ENCODE measurements around the gene MRTFA.

DNA sequence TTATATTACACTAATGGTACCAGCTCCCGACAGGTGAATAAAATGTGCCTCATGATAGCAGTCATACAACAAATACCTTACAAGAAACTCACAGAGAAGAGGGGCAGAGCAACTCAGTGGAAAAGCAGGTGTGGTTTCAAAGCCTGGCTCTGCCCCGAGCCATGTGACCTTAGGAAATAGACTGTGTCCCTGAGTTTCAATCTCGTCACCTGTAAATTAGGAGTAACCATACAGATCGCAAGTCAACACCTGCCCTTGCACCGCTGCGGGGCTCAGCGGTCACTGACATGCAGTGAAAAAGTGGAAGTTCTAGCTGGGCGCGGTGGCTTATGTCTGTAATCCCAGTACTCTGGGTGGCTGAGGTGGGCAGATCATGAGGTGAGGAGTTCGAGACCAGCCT is 11.9 kb upstream of the MRTFA start:
- TF ChIP-seq, protein P1, sequence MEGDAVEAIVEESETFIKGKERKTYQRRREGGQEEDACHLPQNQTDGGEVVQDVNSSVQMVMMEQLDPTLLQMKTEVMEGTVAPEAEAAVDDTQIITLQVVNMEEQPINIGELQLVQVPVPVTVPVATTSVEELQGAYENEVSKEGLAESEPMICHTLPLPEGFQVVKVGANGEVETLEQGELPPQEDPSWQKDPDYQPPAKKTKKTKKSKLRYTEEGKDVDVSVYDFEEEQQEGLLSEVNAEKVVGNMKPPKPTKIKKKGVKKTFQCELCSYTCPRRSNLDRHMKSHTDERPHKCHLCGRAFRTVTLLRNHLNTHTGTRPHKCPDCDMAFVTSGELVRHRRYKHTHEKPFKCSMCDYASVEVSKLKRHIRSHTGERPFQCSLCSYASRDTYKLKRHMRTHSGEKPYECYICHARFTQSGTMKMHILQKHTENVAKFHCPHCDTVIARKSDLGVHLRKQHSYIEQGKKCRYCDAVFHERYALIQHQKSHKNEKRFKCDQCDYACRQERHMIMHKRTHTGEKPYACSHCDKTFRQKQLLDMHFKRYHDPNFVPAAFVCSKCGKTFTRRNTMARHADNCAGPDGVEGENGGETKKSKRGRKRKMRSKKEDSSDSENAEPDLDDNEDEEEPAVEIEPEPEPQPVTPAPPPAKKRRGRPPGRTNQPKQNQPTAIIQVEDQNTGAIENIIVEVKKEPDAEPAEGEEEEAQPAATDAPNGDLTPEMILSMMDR (IDR thresholded peaks at IDR 0.05), result no peak
- no peak for TF ChIP-seq POLR2A (IDR thresholded peaks at IDR 0.05)

All from uterus (tissue), 2 donors.